Osteoblast (primary cell): Measurements from ENCODE around the gene EFNB2. TPM values are rescaled to one million over a fixed set of nuclear protein-coding genes. Genes with fewer than 3 reads are reported as not detected.

Source experiments
- DNase-seq: peaks from one replicate; pipeline ENCODE4 v3.0.0; 2011; ENCODE audit warnings: low spot score, mixed read lengths; ENCODE audit not compliant: insufficient read length; ENCODE audit errors: missing footprints
- H2AFZ ChIP-seq: 2 replicates; pipeline ENCODE4 v1.6.0; 2011; ENCODE audit warnings: mild to moderate bottlenecking, low read length
- H3K27ac ChIP-seq: 2 replicates; pipeline ENCODE4 v1.5.1; 2011; ENCODE audit warnings: mild to moderate bottlenecking, low read depth, low read length, moderate library complexity
- H3K27me3 ChIP-seq: 2 replicates; pipeline ENCODE4 v1.6.0; 2012; ENCODE audit warnings: mild to moderate bottlenecking, control low read depth, inconsistent platforms, low read length, moderate library complexity; ENCODE audit not compliant: insufficient read depth
- H3K36me3 ChIP-seq: 2 replicates; pipeline ENCODE4 v1.5.1; 2011; ENCODE audit warnings: mild to moderate bottlenecking, low read length, control low read depth, moderate library complexity; ENCODE audit not compliant: insufficient read depth
- H3K4me1 ChIP-seq: 2 replicates; pipeline ENCODE4 v1.5.1; 2011; ENCODE audit warnings: mild to moderate bottlenecking, low read length, control low read depth, moderate library complexity; ENCODE audit not compliant: insufficient read depth
- H3K4me2 ChIP-seq: 2 replicates; pipeline ENCODE4 v1.6.0; 2011; ENCODE audit warnings: mild to moderate bottlenecking, low read length; ENCODE audit not compliant: insufficient read depth
- H3K4me3 ChIP-seq: fragments of 200-600 bp; sonication (generic); 3 replicates; pipeline ENCODE4 v1.5.1; 2012; ENCODE audit warnings: mild to moderate bottlenecking, low read length, inconsistent platforms; ENCODE audit not compliant: insufficient read depth
- H3K79me2 ChIP-seq: 2 replicates; pipeline ENCODE4 v1.6.0; 2012; ENCODE audit warnings: mild to moderate bottlenecking, low read length, control low read depth, inconsistent platforms; ENCODE audit not compliant: insufficient read depth
- H3K9me3 ChIP-seq: 2 replicates; pipeline ENCODE4 v1.5.1; 2011; ENCODE audit warnings: low read depth, low read length, control low read depth
- H4K20me1 ChIP-seq: 2 replicates; pipeline ENCODE4 v1.6.0; 2012; ENCODE audit warnings: mild to moderate bottlenecking, low read length, control low read depth; ENCODE audit not compliant: insufficient read depth
- CTCF ChIP-seq: IDR thresholded peaks from 2 replicates; pipeline ENCODE4 v1.5.1; 2011; ENCODE audit warnings: mild to moderate bottlenecking, low read depth, low read length, moderate library complexity; ENCODE audit errors: extremely low read depth
- total RNA-seq: library from RNA; depleted of rRNA; stranded (reverse); fragments of >200 nt; gene quantifications from 2 replicates; pipeline ENCODE4 v1.2.3, GENCODE V29; 2012

EFNB2 gene
- total RNA-seq, 1 donor: 17.0 TPM

- H3K4me3 ChIP-seq: no peak overlapping the region
- H3K27ac ChIP-seq: no peak overlapping the region
- peaks cover 38% of the 10 kb centered on the region for H4K20me1 ChIP-seq
- peaks cover 54% of the 10 kb centered on the region for H3K36me3 ChIP-seq
- peaks cover 87% of the 10 kb centered on the region for H3K79me2 ChIP-seq
- H3K4me1 ChIP-seq: peaks cover 22% of the 10 kb centered on the region
- H2AFZ ChIP-seq: no peak overlapping the region
- DNase-seq: no peak
- no peak for TF ChIP-seq CTCF
- H3K27me3 ChIP-seq: no peaks in the 10 kb centered on the region
- H3K4me2 ChIP-seq: no peak overlapping the region
- H3K9me3 ChIP-seq: no peaks in the 10 kb centered on the region
Measured at GRCh38 chr13:106558527-106558926, 23.1 kb upstream of the EFNB2 start.

- DNase-seq: peak; percentile 50
- H3K27me3 ChIP-seq: no peaks in the 10 kb centered on the region
- no peak overlapping the region for H3K4me3 ChIP-seq
- no peak overlapping the region for H2AFZ ChIP-seq
- peaks cover 8% of the 10 kb centered on the region for H3K4me1 ChIP-seq
- H4K20me1 ChIP-seq: peaks cover 14% of the 10 kb centered on the region
- H3K79me2 ChIP-seq: peaks cover 88% of the 10 kb centered on the region
- H3K36me3 ChIP-seq: peaks cover 56% of the 10 kb centered on the region
- no peaks in the 10 kb centered on the region for H3K9me3 ChIP-seq
- H3K4me2 ChIP-seq: no peak overlapping the region
- H3K27ac ChIP-seq: no peak overlapping the region
- TF ChIP-seq CTCF: no peak
Measured at GRCh38 chr13:106555631-106556328, 20.3 kb upstream of the EFNB2 start.

GRCh38 chr13:106551751-106552150 is 16.3 kb upstream of the EFNB2 start:
- H3K4me2 ChIP-seq: no peak overlapping the region
- TF ChIP-seq CTCF: no peak
- DNase-seq: no peak
- no peaks in the 10 kb centered on the region for H3K27me3 ChIP-seq
- H3K4me3 ChIP-seq: no peak overlapping the region
- H4K20me1 ChIP-seq: peaks cover 25% of the 10 kb centered on the region
- peaks cover 38% of the 10 kb centered on the region for H3K36me3 ChIP-seq
- peaks cover 14% of the 10 kb centered on the region for H3K4me1 ChIP-seq
- H3K9me3 ChIP-seq: no peaks in the 10 kb centered on the region
- no peak overlapping the region for H2AFZ ChIP-seq
- peaks cover 94% of the 10 kb centered on the region for H3K79me2 ChIP-seq
- no peak overlapping the region for H3K27ac ChIP-seq

GRCh38 chr13:106551350-106551749 is 15.9 kb upstream of the EFNB2 start:
- TF ChIP-seq CTCF: no peak
- no peak overlapping the region for H3K27ac ChIP-seq
- H4K20me1 ChIP-seq: peaks cover 27% of the 10 kb centered on the region
- H3K36me3 ChIP-seq: peaks cover 35% of the 10 kb centered on the region
- no peak overlapping the region for H3K4me3 ChIP-seq
- H3K9me3 ChIP-seq: no peaks in the 10 kb centered on the region
- peaks cover 97% of the 10 kb centered on the region for H3K79me2 ChIP-seq
- no peak overlapping the region for H3K4me2 ChIP-seq
- no peaks in the 10 kb centered on the region for H3K27me3 ChIP-seq
- DNase-seq: no peak
- peaks cover 14% of the 10 kb centered on the region for H3K4me1 ChIP-seq
- H2AFZ ChIP-seq: no peak overlapping the region
